Measurements from ENCODE around the gene TMEM222.
"Not testable (repeated sequence)": the region's sequence is repeated elsewhere in the genome, so short reads cannot be mapped to it uniquely, and the experiment has no call there.

TMEM222 gene

GRCh38 chr1:27381969-27382762 is 60.2 kb downstream of the TMEM222 start:
- no peaks in the 10 kb centered on the region for H3K79me2 ChIP-seq (ENCODE audit: insufficient read depth, low read length)
- H3K9me3 ChIP-seq (ENCODE audit: insufficient read depth, low read length, severe bottlenecking), result no peaks in the 10 kb centered on the region
- no peak for ATAC-seq (ENCODE audit: insufficient read depth, low read depth)
- no peaks in the 10 kb centered on the region for H3K4me1 ChIP-seq (ENCODE audit: insufficient read depth, low read length)
- no peak overlapping the region for H3K4me2 ChIP-seq (ENCODE audit: insufficient read depth, low read length)
- TF ChIP-seq EZH2 (IDR thresholded peaks at IDR 0.05; ENCODE audit: borderline replicate concordance, low read depth, low read length, severe bottlenecking) (no peak), CTCF (IDR thresholded peaks at IDR 0.05; ENCODE audit: borderline replicate concordance, extremely low read depth, low read length, poor library complexity, severe bottlenecking) (no peak)
- H3K27me3 ChIP-seq (ENCODE audit: insufficient read depth, low read length, poor library complexity), result no peaks in the 10 kb centered on the region
- H2AFZ ChIP-seq (ENCODE audit: low read depth, low read length), result no peak overlapping the region
- no peak overlapping the region for H3K4me3 ChIP-seq (ENCODE audit: low read depth in 1 of 2, low read length in 2 of 2)
- no peak overlapping the region for H3K27ac ChIP-seq (ENCODE audit: low read length)
- H3K9ac ChIP-seq (ENCODE audit: low read depth, low read length), result no peak overlapping the region
- no peaks in the 10 kb centered on the region for H4K20me1 ChIP-seq (ENCODE audit: insufficient read depth, low read length)
- H3K36me3 ChIP-seq (ENCODE audit: insufficient read depth, low read length), result no peaks in the 10 kb centered on the region
- no peak for DNase-seq

DNA sequence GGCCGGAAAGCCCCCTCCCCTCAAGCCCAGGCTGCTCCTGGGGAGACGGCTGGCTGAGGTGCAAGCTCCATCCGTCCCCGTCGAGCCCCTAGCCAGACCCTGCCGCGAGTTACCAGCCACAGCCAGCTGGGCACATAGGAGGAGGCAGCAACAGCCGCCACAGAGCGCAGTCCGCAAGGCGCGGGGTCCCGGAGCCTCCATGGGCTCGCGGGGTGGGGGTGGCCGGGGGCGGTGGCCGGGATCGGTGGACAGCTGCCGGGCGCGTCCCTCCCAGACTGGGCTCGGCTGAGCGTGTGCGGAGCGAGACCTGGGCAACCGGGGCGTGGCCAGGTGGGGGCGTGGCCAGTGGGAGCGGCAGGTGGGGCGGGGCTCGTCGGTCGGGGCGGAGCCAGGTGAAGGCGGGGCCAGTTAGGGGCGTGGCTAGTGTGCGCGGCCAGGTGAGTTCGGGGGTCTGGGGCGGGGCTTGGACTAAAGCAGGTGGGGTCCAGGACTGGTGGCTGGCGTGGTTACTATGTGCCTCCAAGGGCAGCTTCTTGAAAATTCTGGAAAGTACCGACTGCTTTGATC is 61.2 kb downstream of the TMEM222 start, which contains the start of gene CD164L2:
CD164L2 (minus strand) TSS at position 295 of the 567 bp plus-strand sequence; CDS start at position 201, 94 bp downstream.
- TF ChIP-seq CTCF (IDR thresholded peaks at IDR 0.05; ENCODE audit: borderline replicate concordance, extremely low read depth, low read length, poor library complexity, severe bottlenecking), result no peak
- no peak within 1 kb of the TSS for H3K4me2 ChIP-seq (ENCODE audit: insufficient read depth, low read length)
- no peaks in the 10 kb centered on the region for H3K4me1 ChIP-seq (ENCODE audit: insufficient read depth, low read length)
- ATAC-seq (ENCODE audit: insufficient read depth, low read depth), result no peak
- no peak for DNase-seq
- H3K36me3 ChIP-seq (ENCODE audit: insufficient read depth, low read length), result no peaks in the 10 kb centered on the region
- no peaks in the 10 kb centered on the region for H3K27me3 ChIP-seq (ENCODE audit: insufficient read depth, low read length, poor library complexity)
- H3K4me3 ChIP-seq (ENCODE audit: low read depth in 1 of 2, low read length in 2 of 2), result no peak within 1 kb of the TSS
- H2AFZ ChIP-seq (ENCODE audit: low read depth, low read length), result no peak within 1 kb of the TSS
- no peak within 1 kb of the TSS for H3K27ac ChIP-seq (ENCODE audit: low read length)
- no peaks in the 10 kb centered on the region for H3K9me3 ChIP-seq (ENCODE audit: insufficient read depth, low read length, severe bottlenecking)
- no peaks in the 10 kb centered on the region for H4K20me1 ChIP-seq (ENCODE audit: insufficient read depth, low read length)
- H3K9ac ChIP-seq (ENCODE audit: low read depth, low read length), result no peak within 1 kb of the TSS
- H3K79me2 ChIP-seq (ENCODE audit: insufficient read depth, low read length), result no peaks in the 10 kb centered on the region

DNA sequence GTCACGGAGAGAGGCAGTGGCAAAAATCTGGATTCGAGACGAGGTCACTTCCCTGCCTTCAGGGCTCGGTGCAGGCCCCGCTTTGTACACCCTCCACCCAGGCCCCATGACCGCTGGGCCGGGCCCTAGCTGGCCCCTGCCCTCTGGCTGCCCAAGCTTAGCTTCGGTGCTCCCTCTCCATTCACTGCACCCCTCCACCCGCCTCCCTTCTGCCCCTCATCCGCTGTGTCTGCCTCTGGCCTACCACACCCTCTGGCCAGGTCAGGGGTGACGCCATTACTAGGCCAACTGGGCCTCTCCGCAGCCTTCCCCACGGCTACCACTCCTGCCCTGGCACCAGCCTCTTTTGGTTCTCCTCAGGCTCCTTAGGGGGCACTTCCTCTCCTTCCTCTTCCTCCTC is 61.7 kb downstream of the TMEM222 start:
- Histone ChIP-seq H3K4me1 (ENCODE audit: insufficient read depth, low read length) (no peaks in the 10 kb centered on the region), H3K27me3 (ENCODE audit: insufficient read depth, low read length, poor library complexity) (no peaks in the 10 kb centered on the region), H3K79me2 (ENCODE audit: insufficient read depth, low read length) (no peaks in the 10 kb centered on the region), H3K9me3 (ENCODE audit: insufficient read depth, low read length, severe bottlenecking) (no peaks in the 10 kb centered on the region), H3K36me3 (ENCODE audit: insufficient read depth, low read length) (no peaks in the 10 kb centered on the region), H3K4me3 (ENCODE audit: low read depth in 1 of 2, low read length in 2 of 2) (no peak overlapping the region), H4K20me1 (ENCODE audit: insufficient read depth, low read length) (no peaks in the 10 kb centered on the region), H3K27ac (ENCODE audit: low read length) (no peak overlapping the region), H2AFZ (ENCODE audit: low read depth, low read length) (no peak overlapping the region), H3K9ac (ENCODE audit: low read depth, low read length) (no peak overlapping the region), H3K4me2 (ENCODE audit: insufficient read depth, low read length) (no peak overlapping the region)
- TF ChIP-seq EZH2 (IDR thresholded peaks at IDR 0.05; ENCODE audit: borderline replicate concordance, low read depth, low read length, severe bottlenecking) (no peak), CTCF (IDR thresholded peaks at IDR 0.05; ENCODE audit: borderline replicate concordance, extremely low read depth, low read length, poor library complexity, severe bottlenecking) (no peak)
- ATAC-seq (ENCODE audit: insufficient read depth, low read depth) (no peak), DNase-seq (no peak)

GRCh38 chr1:27384797-27385196 is 62.8 kb downstream of the TMEM222 start:
- not testable (repeated sequence) for H4K20me1 ChIP-seq (ENCODE audit: insufficient read depth, low read length); ATAC-seq (ENCODE audit: insufficient read depth, low read depth)

More at GRCh38 chr1:27384797-27385196, 62.8 kb downstream of the TMEM222 start:
- H3K4me3 ChIP-seq (ENCODE audit: low read depth in 1 of 2, low read length in 2 of 2); H3K9me3 ChIP-seq (ENCODE audit: insufficient read depth, low read length, severe bottlenecking); H3K9ac ChIP-seq (ENCODE audit: low read depth, low read length); H3K36me3 ChIP-seq (ENCODE audit: insufficient read depth, low read length); H3K4me2 ChIP-seq (ENCODE audit: insufficient read depth, low read length); H2AFZ ChIP-seq (ENCODE audit: low read depth, low read length); H3K27me3 ChIP-seq (ENCODE audit: insufficient read depth, low read length, poor library complexity); DNase-seq; H3K27ac ChIP-seq (ENCODE audit: low read length); H3K79me2 ChIP-seq (ENCODE audit: insufficient read depth, low read length); H3K4me1 ChIP-seq (ENCODE audit: insufficient read depth, low read length): not testable (repeated sequence)
